MM.1S (cell line): ENCODE results near the gene MBP.

ENCODE experiments used
- DNase-seq: peaks from one replicate; pipeline ENCODE4 v3.0.0-alpha.2; 2015
- H2AFZ ChIP-seq: fragments of 300-600 bp; sonication (generic); 2 replicates; pipeline ENCODE4 v1.6.0; 2016; ENCODE audit warnings: antibody characterized with exemption, low read length
- H3F3A ChIP-seq: fragments of 300-600 bp; sonication (generic); 2 replicates; pipeline ENCODE4 v1.6.1; 2016; ENCODE audit warnings: mild to moderate bottlenecking, antibody characterized with exemption, low read length, moderate library complexity, mixed read lengths; ENCODE audit not compliant: insufficient read depth
- H3K27ac ChIP-seq: fragments of 300-600 bp; sonication (generic); 2 replicates; pipeline ENCODE4 v1.5.1; 2016; ENCODE audit warnings: mild to moderate bottlenecking, low read length
- H3K27me3 ChIP-seq: fragments of 300-600 bp; sonication (generic); replicated peaks from 2 replicates; pipeline ENCODE4 v1.6.0; 2016; ENCODE audit warnings: low read length; ENCODE audit not compliant: insufficient read depth
- H3K36me3 ChIP-seq: fragments of 300-600 bp; sonication (generic); replicated peaks from 2 replicates; pipeline ENCODE4 v1.6.1; 2016; ENCODE audit warnings: mild to moderate bottlenecking, low read length, mixed read lengths; ENCODE audit not compliant: insufficient read depth
- H3K4me1 ChIP-seq: fragments of 300-600 bp; sonication (generic); 2 replicates; pipeline ENCODE4 v1.6.1; 2016; ENCODE audit warnings: low read length, mixed read lengths
- H3K4me2 ChIP-seq: fragments of 300-600 bp; sonication (generic); 2 replicates; pipeline ENCODE4 v1.6.0; 2016; ENCODE audit warnings: low read depth, low read length
- H3K4me3 ChIP-seq: fragments of 300-600 bp; sonication (generic); 2 replicates; pipeline ENCODE4 v1.5.1; 2016; ENCODE audit warnings: low read length, mixed read lengths
- H3K79me2 ChIP-seq: fragments of 300-600 bp; sonication (generic); 2 replicates; pipeline ENCODE4 v1.6.1; 2016; ENCODE audit warnings: mixed run types, low read length, mixed read lengths
- H3K9ac ChIP-seq: fragments of 300-600 bp; sonication (generic); 2 replicates; pipeline ENCODE4 v1.6.1; 2016; ENCODE audit warnings: low read length, mixed read lengths
- H3K9me2 ChIP-seq: fragments of 300-600 bp; sonication (generic); replicated peaks from 2 replicates; pipeline ENCODE4 v1.6.1; 2016; ENCODE audit warnings: mild to moderate bottlenecking, low read length, mixed read lengths; ENCODE audit not compliant: insufficient read depth
- H3K9me3 ChIP-seq: fragments of 300-600 bp; sonication (generic); replicated peaks from 2 replicates; pipeline ENCODE4 v1.6.1; 2016; ENCODE audit warnings: mild to moderate bottlenecking, low read length, mixed read lengths; ENCODE audit not compliant: insufficient read depth
- H4K20me1 ChIP-seq: fragments of 300-600 bp; sonication (generic); 2 replicates; pipeline ENCODE4 v1.6.1; 2016; ENCODE audit warnings: mild to moderate bottlenecking, low read length, moderate library complexity, mixed read lengths; ENCODE audit not compliant: insufficient read depth
- EZH2 ChIP-seq: fragments of 300-600 bp; sonication (generic); optimal IDR thresholded peaks from 2 replicates; pipeline ENCODE3; 2017; ENCODE audit warnings: low read depth, mild to moderate bottlenecking, antibody characterized with exemption, low read length, mixed read lengths
- EZH2phosphoT487 ChIP-seq: fragments of 300-600 bp; sonication (generic); IDR thresholded peaks from 2 replicates; pipeline ENCODE4 v1.6.1; 2018; ENCODE audit warnings: antibody characterized with exemption, low read length
- TF ChIP-seq, protein P1 (sequence below): fragments of 300-600 bp; sonication (generic); IDR thresholded peaks from 2 replicates; pipeline ENCODE4 v1.5.1; 2016; ENCODE audit warnings: antibody characterized with exemption, low read length, mixed read lengths

The MBP gene

DNA sequence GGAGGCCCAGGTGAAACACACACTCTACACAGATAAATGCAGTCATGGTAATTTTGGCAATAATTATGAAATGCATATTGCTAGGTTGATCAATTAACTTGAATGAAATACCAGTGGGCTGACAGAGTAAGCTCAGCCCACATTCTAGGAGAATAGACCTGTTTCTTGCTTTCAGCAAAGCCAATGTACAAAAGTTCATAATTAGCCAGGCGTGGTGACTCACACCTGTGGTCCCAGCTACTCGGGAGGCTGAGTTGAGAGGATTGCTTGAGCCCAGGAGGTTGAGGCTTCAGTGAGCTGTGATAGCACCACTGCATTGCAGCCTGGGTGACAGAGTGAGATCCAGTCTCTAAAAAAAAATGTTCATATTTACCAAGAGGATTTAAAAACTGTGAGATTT, 15.7 kb upstream of the MBP start:
- H3K9me2 ChIP-seq, result no peaks in the 10 kb centered on the region
- H3K9me3 ChIP-seq, result no peaks in the 10 kb centered on the region
- H3K4me2 ChIP-seq, result no peak overlapping the region
- DNase-seq, result no peak
- no peak overlapping the region for H3K9ac ChIP-seq
- H3K27ac ChIP-seq, result no peak overlapping the region
- H3K79me2 ChIP-seq, result no peaks in the 10 kb centered on the region
- H2AFZ ChIP-seq, result no peak overlapping the region
- no peaks in the 10 kb centered on the region for H4K20me1 ChIP-seq
- H3K4me3 ChIP-seq, result no peak overlapping the region
- H3K27me3 ChIP-seq, result no peaks in the 10 kb centered on the region
- H3K36me3 ChIP-seq, result no peaks in the 10 kb centered on the region
- no peaks in the 10 kb centered on the region for H3F3A ChIP-seq
- no peak for TF ChIP-seq EZH2
- TF ChIP-seq EZH2phosphoT487, result no peak
- no peaks in the 10 kb centered on the region for H3K4me1 ChIP-seq

DNA sequence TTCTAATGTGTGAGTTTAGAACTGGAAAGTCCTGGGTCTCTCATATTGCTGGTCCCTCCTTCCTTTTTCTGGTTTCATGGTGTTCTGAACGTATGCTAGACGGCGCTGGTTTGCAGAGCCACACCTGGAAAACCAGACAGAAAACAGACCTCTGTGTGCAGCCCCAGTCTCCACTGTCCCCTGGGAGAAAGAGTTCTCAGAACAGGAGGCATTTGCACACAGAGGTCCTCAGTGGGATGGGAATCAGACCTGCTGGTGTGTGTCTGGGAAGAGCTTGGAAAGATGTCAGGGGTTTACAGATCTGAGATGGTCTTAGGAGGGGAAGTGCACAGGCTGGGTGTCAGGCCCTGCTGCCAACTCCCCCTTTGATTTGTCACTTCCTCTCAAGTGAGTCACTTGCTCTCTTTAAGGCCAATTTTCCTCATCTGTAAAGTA, 14.9 kb upstream of the MBP start:
- H3K9me2 ChIP-seq, result no peaks in the 10 kb centered on the region
- H3F3A ChIP-seq, result no peaks in the 10 kb centered on the region
- no peaks in the 10 kb centered on the region for H3K4me1 ChIP-seq
- TF ChIP-seq EZH2 (no peak), EZH2phosphoT487 (no peak)
- TF ChIP-seq, protein P1, sequence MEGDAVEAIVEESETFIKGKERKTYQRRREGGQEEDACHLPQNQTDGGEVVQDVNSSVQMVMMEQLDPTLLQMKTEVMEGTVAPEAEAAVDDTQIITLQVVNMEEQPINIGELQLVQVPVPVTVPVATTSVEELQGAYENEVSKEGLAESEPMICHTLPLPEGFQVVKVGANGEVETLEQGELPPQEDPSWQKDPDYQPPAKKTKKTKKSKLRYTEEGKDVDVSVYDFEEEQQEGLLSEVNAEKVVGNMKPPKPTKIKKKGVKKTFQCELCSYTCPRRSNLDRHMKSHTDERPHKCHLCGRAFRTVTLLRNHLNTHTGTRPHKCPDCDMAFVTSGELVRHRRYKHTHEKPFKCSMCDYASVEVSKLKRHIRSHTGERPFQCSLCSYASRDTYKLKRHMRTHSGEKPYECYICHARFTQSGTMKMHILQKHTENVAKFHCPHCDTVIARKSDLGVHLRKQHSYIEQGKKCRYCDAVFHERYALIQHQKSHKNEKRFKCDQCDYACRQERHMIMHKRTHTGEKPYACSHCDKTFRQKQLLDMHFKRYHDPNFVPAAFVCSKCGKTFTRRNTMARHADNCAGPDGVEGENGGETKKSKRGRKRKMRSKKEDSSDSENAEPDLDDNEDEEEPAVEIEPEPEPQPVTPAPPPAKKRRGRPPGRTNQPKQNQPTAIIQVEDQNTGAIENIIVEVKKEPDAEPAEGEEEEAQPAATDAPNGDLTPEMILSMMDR, result no peak
- H4K20me1 ChIP-seq, result no peaks in the 10 kb centered on the region
- H3K9me3 ChIP-seq, result no peaks in the 10 kb centered on the region
- H3K4me2 ChIP-seq, result no peak overlapping the region
- no peaks in the 10 kb centered on the region for H3K27me3 ChIP-seq
- no peak overlapping the region for H3K4me3 ChIP-seq
- no peak for DNase-seq
- no peaks in the 10 kb centered on the region for H3K36me3 ChIP-seq
- H3K79me2 ChIP-seq, result no peaks in the 10 kb centered on the region
- no peak overlapping the region for H3K9ac ChIP-seq
- no peak overlapping the region for H2AFZ ChIP-seq
- no peak overlapping the region for H3K27ac ChIP-seq

DNA sequence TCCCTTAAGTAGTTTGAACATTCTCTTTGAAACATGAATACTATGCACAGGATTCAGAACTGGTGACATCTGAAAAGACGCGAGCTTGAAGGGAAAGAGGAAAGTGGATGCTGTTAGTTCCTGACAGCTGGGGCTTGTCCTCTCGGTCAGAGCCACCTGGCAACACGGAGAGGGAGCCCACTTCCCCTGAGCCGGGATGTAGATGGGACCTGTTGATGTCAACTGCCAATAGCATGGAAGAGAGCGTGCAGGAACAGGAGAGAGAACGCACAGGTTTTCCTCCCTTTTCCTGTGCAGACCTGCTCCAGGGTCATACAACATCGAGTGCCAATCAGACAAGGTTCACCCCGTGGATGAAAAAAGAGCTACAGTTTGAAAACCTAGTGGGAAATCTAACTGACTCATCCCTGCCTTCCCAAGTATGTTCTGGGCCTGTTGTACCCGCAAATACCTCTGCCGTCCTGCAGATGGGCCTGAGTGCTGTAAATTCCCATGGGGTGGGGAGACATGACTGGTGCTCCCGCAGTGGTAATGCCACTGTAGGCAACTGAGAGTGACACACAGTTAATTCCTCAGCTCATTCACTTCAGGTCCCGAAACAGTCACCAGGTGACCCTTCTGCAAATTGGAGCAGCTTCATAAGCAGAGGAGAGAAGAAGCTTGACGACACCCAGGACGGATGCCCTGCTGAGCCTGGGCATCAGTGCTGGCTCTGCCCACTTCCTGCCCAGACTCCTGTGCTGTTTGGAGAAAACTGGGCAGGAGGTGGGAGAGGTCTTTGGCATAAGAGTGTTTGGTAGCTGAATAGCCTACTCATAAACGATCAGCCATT, 13.9 kb upstream of the MBP start:
- no peaks in the 10 kb centered on the region for H3F3A ChIP-seq
- TF ChIP-seq EZH2phosphoT487 (no peak), EZH2 (no peak)
- TF ChIP-seq, protein P1, result no peak
- no peak overlapping the region for H3K4me2 ChIP-seq
- H3K9ac ChIP-seq, result no peak overlapping the region
- DNase-seq, result no peak
- no peak overlapping the region for H3K27ac ChIP-seq
- no peaks in the 10 kb centered on the region for H4K20me1 ChIP-seq
- no peaks in the 10 kb centered on the region for H3K27me3 ChIP-seq
- H3K4me1 ChIP-seq, result no peaks in the 10 kb centered on the region
- no peak overlapping the region for H2AFZ ChIP-seq
- H3K9me3 ChIP-seq, result no peaks in the 10 kb centered on the region
- H3K4me3 ChIP-seq, result no peak overlapping the region
- no peaks in the 10 kb centered on the region for H3K9me2 ChIP-seq
- no peaks in the 10 kb centered on the region for H3K36me3 ChIP-seq
- no peaks in the 10 kb centered on the region for H3K79me2 ChIP-seq

DNA sequence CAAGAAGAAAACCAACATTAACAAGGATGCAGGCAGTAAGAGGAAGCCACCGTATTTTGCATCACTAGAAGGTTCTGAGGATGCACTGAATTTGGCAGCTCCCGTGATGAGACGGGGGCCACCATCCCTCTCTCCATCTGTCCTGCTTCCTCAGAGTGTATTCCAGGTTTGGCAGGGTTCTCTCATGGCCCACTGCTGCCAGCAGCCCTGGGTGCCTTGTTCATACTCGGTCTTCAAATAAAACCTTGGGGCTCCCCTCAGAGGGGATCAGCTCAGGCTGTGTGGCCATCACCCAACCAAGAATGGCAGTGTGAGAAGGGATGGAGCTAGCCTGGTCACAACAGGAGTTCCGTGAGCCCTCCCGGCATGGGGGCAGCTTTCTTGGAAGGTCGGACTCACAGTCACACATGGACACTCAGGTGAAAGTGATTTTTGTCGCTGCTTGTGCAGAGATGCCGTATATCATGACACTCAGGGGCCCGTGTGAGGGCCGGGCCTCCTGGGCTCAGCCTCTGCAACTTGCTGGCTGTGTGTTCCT, 12.8 kb upstream of the MBP start:
- DNase-seq, result no peak
- no peak overlapping the region for H3K4me3 ChIP-seq
- H3K9me2 ChIP-seq, result no peaks in the 10 kb centered on the region

More for the DNA sequence above, 12.8 kb upstream of the MBP start:
- Histone ChIP-seq H3K36me3 (no peaks in the 10 kb centered on the region), H3K9me3 (no peaks in the 10 kb centered on the region), H3K27me3 (no peaks in the 10 kb centered on the region), H3K27ac (no peak overlapping the region), H3K79me2 (no peaks in the 10 kb centered on the region), H3F3A (no peaks in the 10 kb centered on the region), H2AFZ (no peak overlapping the region), H3K9ac (no peak overlapping the region), H4K20me1 (no peaks in the 10 kb centered on the region), H3K4me1 (no peaks in the 10 kb centered on the region), H3K4me2 (no peak overlapping the region)
- no peak for TF ChIP-seq EZH2
- TF ChIP-seq, protein P1, result no peak
